Measurements from ENCODE around the gene CRHR1.

- TF ChIP-seq, protein P1, sequence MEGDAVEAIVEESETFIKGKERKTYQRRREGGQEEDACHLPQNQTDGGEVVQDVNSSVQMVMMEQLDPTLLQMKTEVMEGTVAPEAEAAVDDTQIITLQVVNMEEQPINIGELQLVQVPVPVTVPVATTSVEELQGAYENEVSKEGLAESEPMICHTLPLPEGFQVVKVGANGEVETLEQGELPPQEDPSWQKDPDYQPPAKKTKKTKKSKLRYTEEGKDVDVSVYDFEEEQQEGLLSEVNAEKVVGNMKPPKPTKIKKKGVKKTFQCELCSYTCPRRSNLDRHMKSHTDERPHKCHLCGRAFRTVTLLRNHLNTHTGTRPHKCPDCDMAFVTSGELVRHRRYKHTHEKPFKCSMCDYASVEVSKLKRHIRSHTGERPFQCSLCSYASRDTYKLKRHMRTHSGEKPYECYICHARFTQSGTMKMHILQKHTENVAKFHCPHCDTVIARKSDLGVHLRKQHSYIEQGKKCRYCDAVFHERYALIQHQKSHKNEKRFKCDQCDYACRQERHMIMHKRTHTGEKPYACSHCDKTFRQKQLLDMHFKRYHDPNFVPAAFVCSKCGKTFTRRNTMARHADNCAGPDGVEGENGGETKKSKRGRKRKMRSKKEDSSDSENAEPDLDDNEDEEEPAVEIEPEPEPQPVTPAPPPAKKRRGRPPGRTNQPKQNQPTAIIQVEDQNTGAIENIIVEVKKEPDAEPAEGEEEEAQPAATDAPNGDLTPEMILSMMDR (IDR thresholded peaks at IDR 0.05) = no peak
- no peak for TF ChIP-seq POLR2AphosphoS5 (IDR thresholded peaks at IDR 0.05)
Observed at GRCh38 chr17:45794840-45795239, 10.7 kb downstream of the CRHR1 start.
